PC-9 (cell line): Measurements from ENCODE around the gene FARP1. TPM values are rescaled to one million over a fixed set of nuclear protein-coding genes. Genes with fewer than 3 reads are reported as not detected.

ENCODE experiments used
- BruUV-seq: library from RNA; stranded (reverse); fragments of 400-500 nt; replicated peaks from 2 replicates; lab custom pipeline; 2021; lab: Mats Ljungman, UMichigan
- CTCF ChIA-PET: fragments of 300-600 bp; sonication (Branson Sonifier 250); formaldehyde crosslinking; loops from one replicate; lab custom pipeline; 2022; ENCODE audit warnings: antibody characterized with exemption; lab: Charles Lee
- POLR2A ChIA-PET: fragments of 300-600 bp; sonication (Branson Sonifier 250); formaldehyde crosslinking; loops from one replicate; lab custom pipeline; 2022; ENCODE audit warnings: antibody characterized with exemption; ENCODE audit not compliant: unreplicated experiment; lab: Charles Lee
- DNase-seq, 2 experiments: peaks; one replicate each; pipeline versions ENCODE4 v3.0.0 to v3.0.0-alpha.2; 2015 to 2022; ENCODE audit warnings: mixed read lengths in 1 of 2
- H2AFZ ChIP-seq: fragments of 200-600 bp; sonication (generic); 2 replicates; pipeline ENCODE4 v1.8.1; 2017; ENCODE audit warnings: antibody characterized with exemption
- H3F3A ChIP-seq: fragments of 200-600 bp; sonication (generic); 2 replicates; pipeline ENCODE4 v1.8.1; 2017; ENCODE audit warnings: antibody characterized with exemption, mild to moderate bottlenecking, low read depth; ENCODE audit not compliant: insufficient read depth
- H3K27ac ChIP-seq: fragments of 200-600 bp; sonication (generic); 2 replicates; pipeline ENCODE4 v1.6.1; 2016; ENCODE audit warnings: mixed run types
- H3K27me3 ChIP-seq: fragments of 200-600 bp; sonication (generic); 2 replicates; pipeline ENCODE4 v1.6.1; 2016; ENCODE audit warnings: low read depth, mixed run types; ENCODE audit not compliant: insufficient read depth
- H3K36me3 ChIP-seq: fragments of 200-600 bp; sonication (generic); 2 replicates; pipeline ENCODE4 v1.6.1; 2016; ENCODE audit warnings: low read depth, mixed run types
- H3K4me1 ChIP-seq: fragments of 200-600 bp; sonication (generic); replicated peaks from 2 replicates; pipeline ENCODE4 v1.6.1; 2016; ENCODE audit warnings: mixed run types; ENCODE audit not compliant: insufficient read depth
- H3K4me2 ChIP-seq: fragments of 200-600 bp; sonication (generic); 2 replicates; pipeline ENCODE4 v1.6.1; 2017; ENCODE audit warnings: mixed run types
- H3K4me3 ChIP-seq: fragments of 200-600 bp; sonication (generic); 2 replicates; pipeline ENCODE4 v1.6.1; 2016; ENCODE audit warnings: mixed run types
- H3K79me2 ChIP-seq: fragments of 200-600 bp; sonication (generic); 2 replicates; pipeline ENCODE4 v1.6.1; 2017; ENCODE audit warnings: low read depth, mixed run types
- H3K9me2 ChIP-seq: fragments of 200-600 bp; sonication (generic); 2 replicates; pipeline ENCODE4 v1.8.1; 2017; ENCODE audit warnings: mild to moderate bottlenecking; ENCODE audit not compliant: insufficient read depth
- H3K9me3 ChIP-seq: fragments of 200-600 bp; sonication (generic); 2 replicates; pipeline ENCODE4 v1.8.1; 2016; ENCODE audit warnings: low read depth; ENCODE audit not compliant: insufficient read depth
- H4K20me1 ChIP-seq: fragments of 200-600 bp; sonication (generic); 2 replicates; pipeline ENCODE4 v1.8.1; 2017; ENCODE audit not compliant: insufficient read depth
- EZH2 ChIP-seq: fragments of 200-600 bp; sonication (generic); IDR thresholded peaks from 2 replicates; pipeline ENCODE4 v1.8.0; 2017; ENCODE audit warnings: antibody characterized with exemption, low read depth
- intact Hi-C: fragments of 100-400 bp; cut with micrococcal nuclease; formaldehyde crosslinking; loops from one replicate; pipeline ENCODE4 v1.10.0; 2022; ENCODE audit not compliant: unreplicated experiment
- total RNA-seq: library from RNA; stranded (reverse); gene quantifications from 2 replicates; pipeline ENCODE4 v1.2.3, GENCODE V29; 2021
- TF ChIP-seq, protein P1 (sequence below): fragments of 200-600 bp; sonication (generic); conservative IDR thresholded peaks from 2 replicates; pipeline ENCODE4 v1.6.1; 2017; ENCODE audit warnings: mixed run types, antibody characterized with exemption, mild to moderate bottlenecking, moderate library complexity

FARP1 gene
- total RNA-seq, 1 experiment from 2014 or later: 62.1 TPM

DNA sequence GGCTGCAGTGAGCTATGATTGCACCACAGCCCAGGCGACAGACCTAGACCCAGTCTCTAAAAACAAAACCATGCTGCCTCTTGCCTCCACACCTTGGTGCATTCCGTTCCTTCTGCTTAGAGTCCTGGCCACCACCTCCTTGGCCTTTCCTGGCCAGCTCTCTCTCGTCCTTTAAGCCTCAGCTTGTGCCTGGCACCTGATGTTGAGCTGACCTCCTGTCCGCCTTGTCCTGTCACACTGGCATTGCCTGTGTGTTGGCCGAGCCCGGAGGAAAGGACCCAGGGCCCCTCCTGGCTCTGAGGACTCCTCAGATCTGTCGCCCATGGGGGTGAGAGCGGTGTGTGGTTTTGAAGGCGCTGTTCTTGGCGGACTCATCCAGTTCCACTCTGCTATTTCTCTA lies 290.8 kb downstream of the FARP1 start:
- no TSS peak for BruUV-seq
- Histone ChIP-seq H3F3A (peaks cover 6% of the 10 kb centered on the region; the same call in 1 of the 2 replicates), H4K20me1 (no peaks in the 10 kb centered on the region), H3K9me3 (no peaks in the 10 kb centered on the region), H3K4me2 (no peak overlapping the region), H3K4me1 (peaks cover 10% of the 10 kb centered on the region), H2AFZ (no peak overlapping the region), H3K9me2 (no peaks in the 10 kb centered on the region), H3K27ac (no peak overlapping the region), H3K36me3 (no peaks in the 10 kb centered on the region), H3K79me2 (no peaks in the 10 kb centered on the region), H3K4me3 (no peak overlapping the region), H3K27me3 (no peaks in the 10 kb centered on the region)
- intact Hi-C loops: loop anchor here (5.0 kb wide), 1 partner anchor 401 kb away; no protein-coding TSS in a partner anchor
- no peak for DNase-seq
- CTCF ChIA-PET: no interaction called here
- TF ChIP-seq, protein P1, sequence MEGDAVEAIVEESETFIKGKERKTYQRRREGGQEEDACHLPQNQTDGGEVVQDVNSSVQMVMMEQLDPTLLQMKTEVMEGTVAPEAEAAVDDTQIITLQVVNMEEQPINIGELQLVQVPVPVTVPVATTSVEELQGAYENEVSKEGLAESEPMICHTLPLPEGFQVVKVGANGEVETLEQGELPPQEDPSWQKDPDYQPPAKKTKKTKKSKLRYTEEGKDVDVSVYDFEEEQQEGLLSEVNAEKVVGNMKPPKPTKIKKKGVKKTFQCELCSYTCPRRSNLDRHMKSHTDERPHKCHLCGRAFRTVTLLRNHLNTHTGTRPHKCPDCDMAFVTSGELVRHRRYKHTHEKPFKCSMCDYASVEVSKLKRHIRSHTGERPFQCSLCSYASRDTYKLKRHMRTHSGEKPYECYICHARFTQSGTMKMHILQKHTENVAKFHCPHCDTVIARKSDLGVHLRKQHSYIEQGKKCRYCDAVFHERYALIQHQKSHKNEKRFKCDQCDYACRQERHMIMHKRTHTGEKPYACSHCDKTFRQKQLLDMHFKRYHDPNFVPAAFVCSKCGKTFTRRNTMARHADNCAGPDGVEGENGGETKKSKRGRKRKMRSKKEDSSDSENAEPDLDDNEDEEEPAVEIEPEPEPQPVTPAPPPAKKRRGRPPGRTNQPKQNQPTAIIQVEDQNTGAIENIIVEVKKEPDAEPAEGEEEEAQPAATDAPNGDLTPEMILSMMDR: no peak
- TF ChIP-seq EZH2: no peak
- POLR2A ChIA-PET: no interaction called here

DNA sequence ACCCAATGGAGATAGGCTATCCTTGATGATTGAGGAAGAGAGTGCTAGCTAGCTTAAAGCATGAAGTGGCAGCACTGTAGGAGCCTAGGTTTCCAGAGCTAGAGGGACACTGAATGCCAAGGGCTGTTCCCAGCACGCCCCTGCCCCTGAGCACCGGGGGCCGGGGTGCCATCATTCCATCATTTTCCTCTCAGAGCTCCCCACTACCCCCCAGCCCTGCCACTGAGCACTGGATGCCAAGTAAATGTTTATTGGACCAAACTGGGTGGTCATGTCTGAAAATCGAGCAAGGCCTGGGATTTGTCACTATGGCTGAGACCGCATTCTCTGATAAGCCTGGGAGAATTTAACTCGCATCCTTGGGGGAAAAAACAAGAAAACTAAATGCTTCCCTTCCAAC lies 291.2 kb downstream of the FARP1 start:
- POLR2A ChIA-PET: no interaction called here
- Histone ChIP-seq H3F3A (peaks cover 6% of the 10 kb centered on the region; the same call in 1 of the 2 replicates), H3K79me2 (no peaks in the 10 kb centered on the region), H3K27me3 (no peaks in the 10 kb centered on the region), H4K20me1 (no peaks in the 10 kb centered on the region), H3K4me3 (no peak overlapping the region), H3K27ac (no peak overlapping the region), H3K4me1 (peaks cover 10% of the 10 kb centered on the region), H3K36me3 (no peaks in the 10 kb centered on the region), H3K9me2 (no peaks in the 10 kb centered on the region), H3K9me3 (no peaks in the 10 kb centered on the region), H2AFZ (no peak overlapping the region), H3K4me2 (no peak overlapping the region)
- TF ChIP-seq, protein P1: no peak
- no peak for TF ChIP-seq EZH2
- BruUV-seq: no TSS peak
- no peak for DNase-seq
- intact Hi-C loops: loop anchor here (5.0 kb wide), 1 partner anchor 402 kb away; no protein-coding TSS in a partner anchor
- CTCF ChIA-PET: no interaction called here

DNA sequence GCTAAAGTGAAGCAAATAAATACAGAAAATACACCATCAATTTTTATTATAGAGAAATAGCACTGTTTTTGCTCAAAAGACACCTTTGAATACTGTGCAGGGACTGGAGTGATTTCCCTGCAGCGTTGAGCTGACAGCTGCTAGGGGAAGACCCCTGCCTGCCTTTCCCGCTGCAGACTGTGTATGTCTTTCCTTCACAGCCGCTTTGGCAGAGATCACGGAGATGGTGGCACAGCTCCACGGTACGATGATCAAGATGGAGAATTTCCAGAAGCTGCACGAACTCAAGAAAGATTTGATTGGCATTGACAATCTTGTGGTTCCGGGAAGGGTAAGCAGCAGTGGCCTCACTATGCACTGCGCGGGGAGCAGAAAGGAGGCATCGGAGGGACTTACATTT lies 292.5 kb downstream of the FARP1 start:
- intact Hi-C loops: no loop called here
- Histone ChIP-seq H3K9me2 (no peaks in the 10 kb centered on the region), H3K27ac (no peak overlapping the region), H3K4me1 (peaks cover 6% of the 10 kb centered on the region), H3K27me3 (no peaks in the 10 kb centered on the region), H3K4me3 (no peak overlapping the region), H3K4me2 (no peak overlapping the region), H3F3A (peaks cover 6% of the 10 kb centered on the region; the same call in 1 of the 2 replicates), H3K36me3 (no peaks in the 10 kb centered on the region), H4K20me1 (no peaks in the 10 kb centered on the region), H2AFZ (no peak overlapping the region), H3K9me3 (no peaks in the 10 kb centered on the region), H3K79me2 (no peaks in the 10 kb centered on the region)
- POLR2A ChIA-PET: no interaction called here
- DNase-seq: no peak
- BruUV-seq: no TSS peak
- no peak for TF ChIP-seq EZH2
- TF ChIP-seq, protein P1: no peak
- CTCF ChIA-PET: no interaction called here
